HCT116 (cell line): ENCODE results near the gene UBE2O. TPM values are rescaled to one million over a fixed set of nuclear protein-coding genes. Genes with fewer than 3 reads are reported as not detected.

Experiments
- ATAC-seq: fragments of 200-7000 bp; cut with Tn5 transposase; 2 replicates; pipeline ENCODE4 v1.9.1; 2020; ENCODE audit warnings: mild to moderate bottlenecking, moderate library complexity
- BruUV-seq: library from RNA; stranded (reverse); fragments of 400-500 nt; replicated peaks from 2 replicates; lab custom pipeline; 2021; lab: Mats Ljungman, UMichigan
- CTCF ChIA-PET: fragments of 300-600 bp; sonication (Branson Sonifier 250); formaldehyde crosslinking; loops from one replicate; lab custom pipeline; 2021; ENCODE audit warnings: antibody characterized with exemption; lab: Charles Lee
- POLR2A ChIA-PET: fragments of 300-600, 350-600 bp; sonication (Branson Sonifier 250); formaldehyde crosslinking; loops from one replicate; lab custom pipeline; 2021; ENCODE audit warnings: antibody characterized with exemption; lab: Charles Lee
- RAD21 ChIA-PET, 2 experiments: fragments of 300-600 bp; sonication (Branson Sonifier 250); formaldehyde crosslinking; loops; one replicate each; lab custom pipeline; 2023; ENCODE audit warnings: low total read pairs in 2 of 2; ENCODE audit not compliant: uncharacterized antibody in 2 of 2, unreplicated experiment in 2 of 2, low non-redundant PET in 1 of 2; lab: Charles Lee
- DNase-seq: peaks from one replicate; pipeline ENCODE4 v3.0.0-alpha.2; 2010; ENCODE audit warnings: low read depth, low spot score
- H2AFZ ChIP-seq: fragments of 200-600 bp; shearing (Covaris generic), sonication (generic); 2 replicates; pipeline ENCODE4 v1.6.1; 2017; ENCODE audit warnings: low read depth, mixed run types, mixed read lengths, antibody characterized with exemption, low read length; ENCODE audit not compliant: poor library complexity, severe bottlenecking
- H3K27ac ChIP-seq: 2 replicates; pipeline ENCODE4 v1.5.1; 2012; ENCODE audit warnings: low read depth, low read length
- H3K27me3 ChIP-seq: fragments of 200-600 bp; sonication (generic); 2 replicates; pipeline ENCODE4 v1.6.1; 2016; ENCODE audit warnings: mixed run types, low read length, mixed read lengths; ENCODE audit not compliant: insufficient read depth
- H3K36me3 ChIP-seq, 2 experiments: fragments of 200-500 bp in 1 of 2; fragments of 200-600 bp in 1 of 2; sonication (Bioruptor generic) in 1 of 2; sonication (generic) in 1 of 2; 2 replicates each; pipeline versions ENCODE4 v1.5.1 to v1.6.1; 2014 to 2016; ENCODE audit warnings: low read length in 2 of 2, inconsistent platforms in 1 of 2, mixed read lengths in 1 of 2, mixed run types in 1 of 2; ENCODE audit not compliant: insufficient read depth in 2 of 2, control insufficient read depth in 1 of 2
- H3K4me1 ChIP-seq, 2 experiments: fragments of 200-600 bp in 1 of 2; sonication (generic) in 1 of 2; 2 replicates each; pipeline versions ENCODE4 v1.5.1 to v1.6.1; 2012 to 2017; ENCODE audit warnings: low read length in 2 of 2, inconsistent platforms in 1 of 2, mild to moderate bottlenecking in 1 of 2, mixed read lengths in 1 of 2, mixed run types in 1 of 2, moderate library complexity in 1 of 2; ENCODE audit not compliant: insufficient read depth in 2 of 2, control insufficient read depth in 1 of 2
- H3K4me2 ChIP-seq: fragments of 200-600 bp; sonication (generic); 2 replicates; pipeline ENCODE4 v1.6.1; 2017; ENCODE audit warnings: mixed run types, low read length, mixed read lengths
- H3K4me3 ChIP-seq, 2 experiments: fragments of 200-600 bp in 1 of 2; sonication (generic) in 1 of 2; replicated peaks in 1 of 2; 2 replicates each; pipeline ENCODE4 v1.5.1; 2011 to 2016; ENCODE audit warnings: low read length in 2 of 2, control low read depth in 1 of 2, low read depth in 1 of 2, mild to moderate bottlenecking in 1 of 2, mixed read lengths in 1 of 2, mixed run types in 1 of 2
- H3K79me2 ChIP-seq: fragments of 200-600 bp; sonication (generic); 2 replicates; pipeline ENCODE4 v1.6.1; 2017; ENCODE audit warnings: mild to moderate bottlenecking, mixed run types, low read length, moderate library complexity, mixed read lengths; ENCODE audit not compliant: insufficient read depth
- H3K9ac ChIP-seq: fragments of 200-600 bp; sonication (generic); 2 replicates; pipeline ENCODE4 v1.6.1; 2016; ENCODE audit warnings: low read length, mixed read lengths
- H3K9me2 ChIP-seq: fragments of 200-600 bp; sonication (generic), shearing (Covaris generic); 2 replicates; pipeline ENCODE4 v1.6.1; 2017; ENCODE audit warnings: mixed run types, mild to moderate bottlenecking, moderate library complexity; ENCODE audit not compliant: insufficient read depth
- H3K9me3 ChIP-seq, 2 experiments: fragments of 200-500 bp in 1 of 2; fragments of 200-600 bp in 1 of 2; sonication (Bioruptor generic) in 1 of 2; sonication (generic) in 1 of 2; 2 replicates each; pipeline ENCODE4 v1.6.1; 2014 to 2017; ENCODE audit warnings: low read length in 2 of 2, mixed read lengths in 2 of 2, inconsistent platforms in 1 of 2, low read depth in 1 of 2, mild to moderate bottlenecking in 1 of 2, mixed run types in 1 of 2, moderate library complexity in 1 of 2; ENCODE audit not compliant: control insufficient read depth in 1 of 2, insufficient read depth in 1 of 2
- H4K20me1 ChIP-seq: fragments of 200-600 bp; sonication (generic), shearing (Covaris generic); 2 replicates; pipeline ENCODE4 v1.6.1; 2017; ENCODE audit warnings: mixed run types, mild to moderate bottlenecking, moderate library complexity; ENCODE audit not compliant: insufficient read depth
- EZH2 ChIP-seq: fragments of 200-600 bp; sonication (generic); IDR thresholded peaks from 2 replicates; pipeline ENCODE4 v1.6.1; 2017; ENCODE audit warnings: antibody characterized with exemption, mixed run types
- FOSL1 ChIP-seq: IDR thresholded peaks from 2 replicates; pipeline ENCODE4 v1.6.1; 2012; ENCODE audit warnings: low read depth
- POLR2A ChIP-seq: IDR thresholded peaks from 2 replicates; pipeline ENCODE4 v1.7.0; 2011; ENCODE audit warnings: borderline replicate concordance; ENCODE audit not compliant: insufficient read depth, insufficient read length; ENCODE audit errors: extremely low read depth
- POLR2AphosphoS5 ChIP-seq: IDR thresholded peaks from 2 replicates; pipeline ENCODE4 v1.6.1; 2011; ENCODE audit warnings: mild to moderate bottlenecking, low read depth, low read length, moderate library complexity
- RAD21 ChIP-seq: IDR thresholded peaks from 2 replicates; pipeline ENCODE4 v1.6.1; 2012; ENCODE audit warnings: low read depth, mild to moderate bottlenecking
- SP1 ChIP-seq: IDR thresholded peaks from 2 replicates; pipeline ENCODE4 v1.6.1; 2012; ENCODE audit warnings: low read depth
- ZNF274 ChIP-seq: fragments of 200-500 bp; sonication (Bioruptor generic); IDR thresholded peaks from 2 replicates; pipeline ENCODE4 v1.6.1; 2014; ENCODE audit warnings: mild to moderate bottlenecking, low read depth, low read length, inconsistent platforms
- intact Hi-C: fragments of 100-400 bp; cut with micrococcal nuclease; formaldehyde crosslinking; loops from 2 replicates; pipeline ENCODE4 v1.10.0; 2022
- total RNA-seq: library from RNA; stranded (reverse); gene quantifications from one replicate; pipeline ENCODE4 v1.2.1, GENCODE V29; 2021; ENCODE audit not compliant: unreplicated experiment
- TF ChIP-seq, protein P1 (sequence below): IDR thresholded peaks from 2 replicates; pipeline ENCODE4 v1.6.1; 2011; ENCODE audit warnings: mild to moderate bottlenecking, low read length, moderate library complexity; ENCODE audit not compliant: insufficient replicate concordance; ENCODE audit errors: extremely low read depth

The UBE2O gene
- total RNA-seq, 1 experiment from 2014 or later = 59.1 TPM

DNA sequence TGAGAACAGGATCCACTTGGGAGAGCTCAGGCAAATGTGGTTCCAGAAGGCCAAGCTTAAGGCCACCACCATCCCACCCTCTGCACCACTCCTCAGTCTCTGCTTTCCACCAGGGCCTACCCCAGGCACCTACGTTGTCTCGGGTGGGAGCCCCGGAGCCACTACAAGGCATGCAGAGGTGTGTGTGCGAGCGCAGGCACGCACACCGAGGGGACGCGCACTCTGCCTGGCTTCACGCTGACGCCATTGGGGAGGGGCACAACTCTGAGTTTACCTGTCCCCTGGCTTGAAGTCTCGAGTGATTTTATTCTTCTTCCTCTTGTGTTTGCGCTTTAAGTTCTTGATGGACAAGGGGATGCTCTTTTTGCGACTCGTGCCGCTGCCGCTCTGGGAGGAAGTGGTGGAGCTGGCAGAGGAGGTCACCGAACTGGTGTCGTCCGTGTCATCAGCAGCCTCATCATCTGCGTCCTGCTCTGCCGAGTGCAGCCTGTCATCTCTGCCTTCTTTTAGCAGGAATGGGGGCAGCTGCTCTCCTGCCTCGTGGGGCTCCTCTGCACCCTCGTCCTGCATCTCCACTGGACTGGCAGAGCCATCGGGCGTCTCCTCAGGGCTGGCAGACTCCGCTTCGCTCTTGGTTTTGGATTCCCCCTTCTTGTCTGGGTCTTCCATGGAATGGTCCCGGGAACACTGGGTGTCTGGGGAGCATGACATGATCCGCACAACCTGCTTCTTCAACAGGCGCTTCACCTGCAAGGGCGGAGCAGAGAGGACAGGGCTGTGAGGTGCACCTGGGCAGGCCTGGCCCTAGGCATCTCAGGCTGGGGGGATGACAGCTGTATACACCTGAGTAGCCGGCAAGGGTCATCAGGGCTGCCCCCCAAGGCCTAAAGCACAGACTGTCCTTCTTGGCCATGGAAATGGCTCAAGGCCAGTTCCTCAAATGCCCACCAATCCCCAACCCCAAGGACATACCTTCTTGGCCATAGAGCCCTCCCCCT lies 53.5 kb downstream of the UBE2O start (continued):
- TF ChIP-seq, protein P1, sequence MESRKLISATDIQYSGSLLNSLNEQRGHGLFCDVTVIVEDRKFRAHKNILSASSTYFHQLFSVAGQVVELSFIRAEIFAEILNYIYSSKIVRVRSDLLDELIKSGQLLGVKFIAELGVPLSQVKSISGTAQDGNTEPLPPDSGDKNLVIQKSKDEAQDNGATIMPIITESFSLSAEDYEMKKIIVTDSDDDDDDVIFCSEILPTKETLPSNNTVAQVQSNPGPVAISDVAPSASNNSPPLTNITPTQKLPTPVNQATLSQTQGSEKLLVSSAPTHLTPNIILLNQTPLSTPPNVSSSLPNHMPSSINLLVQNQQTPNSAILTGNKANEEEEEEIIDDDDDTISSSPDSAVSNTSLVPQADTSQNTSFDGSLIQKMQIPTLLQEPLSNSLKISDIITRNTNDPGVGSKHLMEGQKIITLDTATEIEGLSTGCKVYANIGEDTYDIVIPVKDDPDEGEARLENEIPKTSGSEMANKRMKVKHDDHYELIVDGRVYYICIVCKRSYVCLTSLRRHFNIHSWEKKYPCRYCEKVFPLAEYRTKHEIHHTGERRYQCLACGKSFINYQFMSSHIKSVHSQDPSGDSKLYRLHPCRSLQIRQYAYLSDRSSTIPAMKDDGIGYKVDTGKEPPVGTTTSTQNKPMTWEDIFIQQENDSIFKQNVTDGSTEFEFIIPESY = no peak
- no peak for TF ChIP-seq SP1
- no peak for TF ChIP-seq RAD21
- no peak for TF ChIP-seq POLR2AphosphoS5

GRCh38 chr17:76398523-76399174 lies 54.3 kb downstream of the UBE2O start:
- no peak overlapping the region for H3K9ac ChIP-seq
- H3K9me3 ChIP-seq = no peaks in the 10 kb centered on the region
- peaks cover 4% of the 10 kb centered on the region; the same call in 1 of the 2 replicates for H4K20me1 ChIP-seq
- H3K27me3 ChIP-seq = no peaks in the 10 kb centered on the region
- H3K4me1 ChIP-seq = no peaks in the 10 kb centered on the region
- ATAC-seq (no peak; the same call in 1 of the 2 replicates), DNase-seq (no peak)
- H3K36me3 ChIP-seq = peaks cover 64 to 66% of the 10 kb centered on the region in 2 experiments; a peak in 3 of 4 replicates
- RAD21 ChIA-PET = interaction anchor here (0.8 to 2.0 kb wide), 3 partner anchors 33 to 60 kb away, joined by 3 to 9 read pairs (median 7); no protein-coding TSS in a partner anchor
- TF ChIP-seq FOSL1 = no peak
- TF ChIP-seq POLR2A = no peak
- no peak for TF ChIP-seq EZH2
- TF ChIP-seq ZNF274 = no peak
- no TSS peak for BruUV-seq
- no peaks in the 10 kb centered on the region; the same call in 1 of the 2 replicates for H3K79me2 ChIP-seq
- no peak overlapping the region for H3K4me2 ChIP-seq
- intact Hi-C loops = loop anchor here (1.0 to 2.0 kb wide), 2 partner anchors 28 to 95 kb away; no protein-coding TSS in a partner anchor
- H2AFZ ChIP-seq = no peak overlapping the region
- CTCF ChIA-PET = interaction anchor here (0.6 to 3.9 kb wide), 28 partner anchors 9 to 119 kb away, joined by 3 to 64 read pairs (median 5); partner anchors contain the start of genes PRPSAP1 and SPHK1
- POLR2A ChIA-PET = interaction anchor here (1.1 to 1.5 kb wide), 3 partner anchors 44 to 99 kb away, joined by 3 to 4 read pairs (median 3); no protein-coding TSS in a partner anchor
- no peak overlapping the region; the same call in 1 of the 2 replicates for H3K27ac ChIP-seq
- H3K4me3 ChIP-seq = no peak overlapping the region
- H3K9me2 ChIP-seq = no peaks in the 10 kb centered on the region
